B cell (primary cell): Measurements from ENCODE around the gene PNKD. TPM values are rescaled to one million over a fixed set of nuclear protein-coding genes. Genes with fewer than 3 reads are reported as not detected.

ENCODE experiments used
- ATAC-seq: fragments of 200-7000 bp; cut with Tn5 transposase; one replicate; pipeline ENCODE4 v1.10.0; 2021; ENCODE audit warnings: low read depth, mild to moderate bottlenecking, moderate number of reproducible peaks, moderate library complexity
- CTCF ChIA-PET: fragments of 350-600 bp; sonication (Branson Sonifier 250); formaldehyde crosslinking; loops from one replicate; lab custom pipeline; 2021; ENCODE audit warnings: antibody characterized with exemption, inconsistent platforms; lab: Charles Lee
- POLR2A ChIA-PET: fragments of 350-600 bp; sonication (Branson Sonifier 250); formaldehyde crosslinking; loops from one replicate; lab custom pipeline; 2021; ENCODE audit warnings: antibody characterized with exemption; lab: Charles Lee
- DNase-seq: peaks from one replicate; pipeline ENCODE4 v3.0.0; 2013
- H2AFZ ChIP-seq: 2 replicates; pipeline ENCODE4 v1.6.1; 2012; ENCODE audit warnings: mild to moderate bottlenecking, low read depth, low read length; ENCODE audit not compliant: insufficient read depth, poor library complexity, severe bottlenecking
- H3K27ac ChIP-seq, 2 donors: 1 replicate in 1 of 2; 2 replicates in 1 of 2; pipeline ENCODE4 v1.5.1; 2012 to 2013; ENCODE audit warnings: low read length in 2 of 2, mild to moderate bottlenecking in 2 of 2, moderate library complexity in 1 of 2
- H3K27me3 ChIP-seq, 4 experiments: fragments of 200-600 bp in 1 of 4; sonication (generic) in 1 of 4; replicated peaks in 1 of 4; 1 replicate in 2 of 4; 2 replicates in 2 of 4; pipeline versions ENCODE4 v1.6.1 to v1.7.0; 2013 to 2016; ENCODE audit warnings: low read length in 3 of 4, mild to moderate bottlenecking in 2 of 4, mixed read lengths in 1 of 4, moderate library complexity in 1 of 4; ENCODE audit not compliant: insufficient read depth in 4 of 4, control insufficient read depth in 3 of 4; ENCODE audit errors: control extremely low read depth in 1 of 4
- H3K36me3 ChIP-seq, 2 experiments: replicated peaks in 1 of 2; 1 replicate in 1 of 2; 2 replicates in 1 of 2; pipeline versions ENCODE4 v1.6.1 to v1.7.1; 2013; ENCODE audit warnings: low read length in 1 of 2; ENCODE audit not compliant: insufficient read depth in 2 of 2, control insufficient read depth in 1 of 2; ENCODE audit errors: control extremely low read depth in 1 of 2, extremely low read depth in 1 of 2
- H3K4me1 ChIP-seq, 2 donors: fragments of 200-600 bp in 1 of 2; sonication (generic) in 1 of 2; 1 replicate in 1 of 2; 2 replicates in 1 of 2; pipeline versions ENCODE4 v1.5.1 to v1.6.1; 2013 to 2017; ENCODE audit warnings: low read length in 2 of 2; ENCODE audit not compliant: control insufficient read depth in 2 of 2, insufficient read depth in 2 of 2
- H3K4me2 ChIP-seq: replicated peaks from 2 replicates; pipeline ENCODE3; 2012; ENCODE audit warnings: mild to moderate bottlenecking, low read depth, low read length; ENCODE audit not compliant: poor library complexity, severe bottlenecking
- H3K4me3 ChIP-seq, 5 experiments: fragments of 200-600 bp in 1 of 5; sonication (generic) in 1 of 5; 1 replicate in 3 of 5; 2 replicates in 2 of 5; pipeline versions ENCODE4 v1.5.1 to v1.7.0; 2011 to 2016; ENCODE audit warnings: low read length in 4 of 5, mild to moderate bottlenecking in 4 of 5, low read depth in 2 of 5, control low read depth in 1 of 5, moderate library complexity in 1 of 5; ENCODE audit not compliant: insufficient read depth in 1 of 5; ENCODE audit errors: control extremely low read depth in 1 of 5, extremely low read depth in 1 of 5
- H3K79me2 ChIP-seq: fragments of 200-600 bp; sonication (generic); one replicate; pipeline ENCODE4 v1.6.0; 2016; ENCODE audit warnings: low read length; ENCODE audit not compliant: control insufficient read depth, insufficient read depth
- H3K9ac ChIP-seq: fragments of 200-600 bp; sonication (generic); 2 replicates; pipeline ENCODE4 v1.6.1; 2017; ENCODE audit warnings: mild to moderate bottlenecking, low read length, moderate library complexity
- H3K9me3 ChIP-seq, 3 donors: one replicate each; pipeline versions ENCODE4 v1.6.1 to v1.7.1; 2013; ENCODE audit warnings: low read length in 2 of 3; ENCODE audit not compliant: control insufficient read depth in 2 of 3, insufficient read depth in 1 of 3; ENCODE audit errors: control extremely low read depth in 1 of 3
- H4K20me1 ChIP-seq: 2 replicates; pipeline ENCODE4 v1.6.0; 2012; ENCODE audit warnings: mild to moderate bottlenecking, low read length; ENCODE audit not compliant: insufficient read depth, control insufficient read depth, poor library complexity, severe bottlenecking
- H3K27ac Mint-ChIP-seq: one replicate; pipeline ENCODE4 v1.8.0; 2021; ENCODE audit warnings: mixed read lengths
- H3K27me3 Mint-ChIP-seq: one replicate; pipeline ENCODE4 v1.8.0; 2021; ENCODE audit warnings: mixed read lengths
- H3K4me1 Mint-ChIP-seq: one replicate; pipeline ENCODE4 v1.8.0; 2021; ENCODE audit warnings: mixed read lengths
- H3K4me3 Mint-ChIP-seq: one replicate; pipeline ENCODE4 v1.8.0; 2021; ENCODE audit warnings: mixed read lengths
- H3K9me3 Mint-ChIP-seq: one replicate; pipeline ENCODE4 v1.8.0; 2022; ENCODE audit warnings: mixed read lengths; ENCODE audit not compliant: insufficient read depth
- EZH2 ChIP-seq: IDR thresholded peaks from 2 replicates; pipeline ENCODE4 v1.6.1; 2012; ENCODE audit warnings: borderline replicate concordance, low read depth, mild to moderate bottlenecking, moderate library complexity, low read length; ENCODE audit not compliant: insufficient read depth, poor library complexity, severe bottlenecking
- WGBS: methylation state at CpG from one replicate; pipeline ENCODE4 v1.1.5; 2013; ENCODE audit warnings: missing lambda C conversion rate; ENCODE audit not compliant: insufficient coverage; 5-methylcytosine and 5-hydroxymethylcytosine counted together
- intact Hi-C: fragments of 100-400 bp; cut with micrococcal nuclease; formaldehyde crosslinking; loops from one replicate; pipeline ENCODE4 v1.10.0; 2022
- polyA plus RNA-seq: library from polyadenylated mRNA; depleted of rRNA; stranded (reverse); fragments of >200 nt; gene quantifications from 2 replicates; pipeline ENCODE4 v1.2.3, GENCODE V29; 2012
- total RNA-seq, 2 donors: library from RNA; stranded (reverse); fragments of 120-200 nt in 1 of 2; gene quantifications; 1 replicate in 1 of 2; 2 replicates in 1 of 2; pipeline versions ENCODE4 v1.2.3 to v1.2.4, GENCODE V29; 2013 to 2022
- TF ChIP-seq, protein P1 (sequence below): fragments of 200-600 bp; IDR thresholded peaks from one replicate; pipeline ENCODE4 v1.8.0; 2022; ENCODE audit warnings: antibody characterized with exemption, mild to moderate bottlenecking

The PNKD gene
- total and polyA plus RNA-seq, 2 donors (not counting 1 experiment from before 2014, with no cell fraction given), result 29.7 to 55.8 TPM

DNA sequence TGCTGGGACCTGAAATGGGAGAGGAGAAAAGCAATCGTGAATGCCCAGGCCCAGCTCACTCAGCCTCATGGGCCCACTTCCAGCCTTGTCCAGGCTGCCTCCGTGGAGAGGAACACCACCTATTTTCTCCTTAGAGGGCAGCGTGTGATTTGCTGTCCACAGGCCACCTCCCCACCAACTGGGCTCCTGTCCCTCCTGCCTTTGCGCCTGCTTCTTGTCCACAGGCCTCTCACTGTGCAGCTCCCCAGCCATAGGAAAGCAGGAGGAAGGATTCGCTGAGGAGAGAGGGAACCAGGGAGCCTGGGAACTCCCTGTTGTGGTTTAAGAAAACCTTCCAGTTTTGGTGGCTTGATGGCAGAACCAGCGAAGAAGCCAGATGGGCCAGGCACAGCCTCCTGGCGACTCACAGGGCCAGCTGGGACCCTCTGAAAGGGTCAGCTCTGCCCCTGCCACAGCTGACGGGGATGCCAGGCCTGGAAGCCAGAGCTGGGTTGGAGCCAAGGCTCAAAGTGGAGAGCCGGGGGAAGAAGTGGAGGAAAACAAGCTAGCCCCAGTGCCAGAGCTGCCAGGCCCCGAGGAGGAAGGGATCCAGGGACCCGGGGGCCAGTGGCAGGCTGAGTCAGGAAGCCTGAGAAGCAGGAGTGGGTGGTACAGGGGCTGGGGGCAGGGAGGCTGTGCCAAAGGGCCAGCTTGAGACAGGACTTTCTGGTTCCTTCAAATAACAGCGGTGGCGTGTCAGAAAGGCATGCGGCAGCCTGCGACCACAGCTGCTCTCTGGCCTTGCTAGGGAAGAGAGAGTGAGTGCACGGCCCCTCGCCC is 12.1 kb downstream of the PNKD start:
- Histone ChIP-seq H3K36me3 (peaks cover 0 to 69% of the 10 kb centered on the region in 2 experiments), H3K79me2 (peaks cover 84% of the 10 kb centered on the region), H4K20me1 (peaks cover 58% of the 10 kb centered on the region), H3K27ac (peak overlapping the region in 1 of 2 donors; percentile 40), H3K9me3 (no peaks in the 10 kb centered on the region), H3K4me3 (no peak overlapping the region), H3K4me2 (no peak overlapping the region), H3K9ac (no peak overlapping the region), H3K4me1 (peaks cover 41 to 55% of the 10 kb centered on the region in 2 donors), H3K27me3 (no peaks in the 10 kb centered on the region), H2AFZ (no peak overlapping the region)
- 99% methylated on average over 10 of the region's 17 CpGs for WGBS
- H3K27me3 Mint-ChIP-seq, result no peaks in the 10 kb centered on the region
- no peak overlapping the region for H3K4me3 Mint-ChIP-seq
- H3K4me1 Mint-ChIP-seq, result peaks cover 58% of the 10 kb centered on the region
- intact Hi-C loops, result no loop called here
- no peak for TF ChIP-seq EZH2
- TF ChIP-seq, protein P1, sequence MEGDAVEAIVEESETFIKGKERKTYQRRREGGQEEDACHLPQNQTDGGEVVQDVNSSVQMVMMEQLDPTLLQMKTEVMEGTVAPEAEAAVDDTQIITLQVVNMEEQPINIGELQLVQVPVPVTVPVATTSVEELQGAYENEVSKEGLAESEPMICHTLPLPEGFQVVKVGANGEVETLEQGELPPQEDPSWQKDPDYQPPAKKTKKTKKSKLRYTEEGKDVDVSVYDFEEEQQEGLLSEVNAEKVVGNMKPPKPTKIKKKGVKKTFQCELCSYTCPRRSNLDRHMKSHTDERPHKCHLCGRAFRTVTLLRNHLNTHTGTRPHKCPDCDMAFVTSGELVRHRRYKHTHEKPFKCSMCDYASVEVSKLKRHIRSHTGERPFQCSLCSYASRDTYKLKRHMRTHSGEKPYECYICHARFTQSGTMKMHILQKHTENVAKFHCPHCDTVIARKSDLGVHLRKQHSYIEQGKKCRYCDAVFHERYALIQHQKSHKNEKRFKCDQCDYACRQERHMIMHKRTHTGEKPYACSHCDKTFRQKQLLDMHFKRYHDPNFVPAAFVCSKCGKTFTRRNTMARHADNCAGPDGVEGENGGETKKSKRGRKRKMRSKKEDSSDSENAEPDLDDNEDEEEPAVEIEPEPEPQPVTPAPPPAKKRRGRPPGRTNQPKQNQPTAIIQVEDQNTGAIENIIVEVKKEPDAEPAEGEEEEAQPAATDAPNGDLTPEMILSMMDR, result no peak
- no peak for DNase-seq
- POLR2A ChIA-PET, result no interaction called here
- peak overlapping the region; percentile 37 for H3K27ac Mint-ChIP-seq
- no peak for ATAC-seq
- CTCF ChIA-PET, result interaction anchor here (15.5 kb wide), 1 partner anchor 9 kb away, joined by 331 read pairs; the partner anchor contains the start of genes AAMP and PNKD
- no peaks in the 10 kb centered on the region for H3K9me3 Mint-ChIP-seq
